ENCODE measurements around the gene PLEKHA5.

GRCh38 chr12:19242581-19242980, 113.0 kb downstream of the PLEKHA5 start:
- TF ChIP-seq CTCF (IDR thresholded peaks at IDR 0.05): no peak
- TF ChIP-seq POLR2A (IDR thresholded peaks at IDR 0.05): no peak

Data from body of pancreas (tissue), 4 donors.